Dermis blood vessel endothelial cell (primary cell): ENCODE data around the gene NCBP3. TPM values are rescaled to one million over a fixed set of nuclear protein-coding genes. Genes with fewer than 3 reads are reported as not detected.

ENCODE experiments used
- total RNA-seq: library from RNA; depleted of rRNA; stranded (reverse); fragments of >200 nt; gene quantifications from 2 replicates; pipeline ENCODE4 v1.2.3, GENCODE V29; 2014

Gene NCBP3
- total RNA-seq, 1 donor from 2014 or later: 20.9 TPM

Other genes starting within 250 kb of the NCBP3 start
- gene TRPV1, start 236.8 kb downstream of the NCBP3 start, total RNA-seq: 0.84 and 1.5 TPM in 2 replicates
- 21.8 and 29.0 TPM in 2 replicates for gene SHPK, start 210.0 kb downstream of the NCBP3 start, total RNA-seq
- 28.2 and 37.8 TPM in 2 replicates for gene CTNS, start 209.5 kb downstream of the NCBP3 start, total RNA-seq
- 224 and 238 TPM in 2 replicates for gene TAX1BP3, start 177.7 kb downstream of the NCBP3 start, total RNA-seq
- gene EMC6, start 177.4 kb downstream of the NCBP3 start, total RNA-seq: 11.4 and 14.6 TPM in 2 replicates
- gene P2RX5, start 150.1 kb downstream of the NCBP3 start, total RNA-seq: 0.23 and 0.51 TPM in 2 replicates
- gene HASPIN, start 122.3 kb downstream of the NCBP3 start, total RNA-seq: 4.3 and 14.3 TPM in 2 replicates
- 7.3 and 15.7 TPM in 2 replicates for gene ITGAE, start 45.1 kb downstream of the NCBP3 start, total RNA-seq
- 0.79 and 2.2 TPM in 2 replicates for gene CAMKK1, start 46.8 kb upstream of the NCBP3 start, total RNA-seq
- not detected in 2 replicates for gene P2RX1, start 70.2 kb upstream of the NCBP3 start, total RNA-seq
- 0.23 TPM in 1 of 2 replicates, not detected in the other for gene ATP2A3, start 118.2 kb upstream of the NCBP3 start, total RNA-seq